Kidney (tissue), 14 donors: ENCODE measurements around the gene SUGCT. TPM values are rescaled to one million over a fixed set of nuclear protein-coding genes. Genes with fewer than 3 reads are reported as not detected.
"Not testable (repeated sequence)": the region's sequence is repeated elsewhere in the genome, so short reads cannot be mapped to it uniquely, and the experiment has no call there.

Experiments
- DNase-seq, 5 donors: peaks; one replicate each; pipeline ENCODE4 v3.0.0-alpha.2; 2013 to 2020
- FAIRE-seq: peaks from 2 replicates; lab custom pipeline; 2012; peaks lifted over from hg19 to GRCh38; lab: Jason Lieb, UNC
- H3K27ac ChIP-seq, 2 donors: one replicate each; pipeline ENCODE4 v1.7.0; 2013; ENCODE audit warnings: low read depth in 2 of 2, low read length in 2 of 2, inconsistent platforms in 1 of 2
- H3K27me3 ChIP-seq: one replicate; pipeline ENCODE4 v1.7.1; 2013; ENCODE audit warnings: low read length, inconsistent platforms; ENCODE audit not compliant: control insufficient read depth, insufficient read depth
- H3K36me3 ChIP-seq, 3 donors: one replicate each; pipeline versions ENCODE4 v1.7.0 to v1.7.1; 2013; ENCODE audit warnings: low read length in 3 of 3, control low read depth in 1 of 3, inconsistent platforms in 1 of 3; ENCODE audit not compliant: insufficient read depth in 3 of 3, control insufficient read depth in 2 of 3
- H3K4me1 ChIP-seq, 3 donors: one replicate each; pipeline versions ENCODE4 v1.7.0 to v1.7.1; 2013; ENCODE audit warnings: low read length in 3 of 3, inconsistent platforms in 1 of 3, low read depth in 1 of 3; ENCODE audit not compliant: control insufficient read depth in 2 of 3, insufficient read depth in 2 of 3
- H3K4me3 ChIP-seq, 3 donors: one replicate each; pipeline versions ENCODE4 v1.7.0 to v1.8.1; 2013; ENCODE audit warnings: low read length in 3 of 3, control low read depth in 1 of 3, inconsistent platforms in 1 of 3
- H3K9ac ChIP-seq, 3 donors: one replicate each; pipeline versions ENCODE4 v1.7.0 to v1.7.1; 2013; ENCODE audit warnings: low read length in 3 of 3, control low read depth in 1 of 3, inconsistent platforms in 1 of 3
- H3K9me3 ChIP-seq, 3 donors: one replicate each; pipeline versions ENCODE4 v1.7.0 to v1.7.1; 2013; ENCODE audit warnings: low read length in 3 of 3, control low read depth in 1 of 3, inconsistent platforms in 1 of 3; ENCODE audit not compliant: control insufficient read depth in 2 of 3, insufficient read depth in 1 of 3
- CTCF ChIP-seq: IDR thresholded peaks from 3 replicates; pipeline ENCODE4 v1.5.1; 2012; ENCODE audit warnings: mild to moderate bottlenecking, moderate library complexity, borderline replicate concordance; ENCODE audit not compliant: insufficient read depth; ENCODE audit errors: extremely low read depth
- intact Hi-C: fragments of 100-400 bp; cut with DNase I; formaldehyde crosslinking; loops from one replicate; pipeline ENCODE4 v1.11.1; 2022
- polyA plus RNA-seq: library from polyadenylated mRNA; stranded (reverse); fragments of 350-450 nt; fragmentation: Illumina TruSeq; extraction: RNeasy Lipid Tissue Mini Kit (QIAGEN cat#74804); gene quantifications from one replicate; pipeline ENCODE4 v1.2.3, GENCODE V29; 2014; ENCODE audit warnings: low read depth, low replicate concordance; ENCODE audit not compliant: insufficient read depth
- total RNA-seq: library from RNA; stranded (reverse); fragmentation: NEBNext Ultra II Directional; extraction: Animal tissue kit (Norgen Biotek cat#: 25700); gene quantifications from one replicate; pipeline ENCODE4 v1.2.1, GENCODE V29; 2021
- donor health status: control.
- donor health status: control.
- donor health status: control.
- donor health status: control.
- donor health status: control.
- donor health status: DM: yes; HTN: yes; CAD: no.
- donor health status: Normal renal cell carcinoma (clear cell type).

The SUGCT gene
- total and polyA plus RNA-seq, 2 donors from 2014 or later: 7.6 to 45.1 TPM

GRCh38 chr7:40135317-40135610 lies 459 bp downstream of the SUGCT start:
- Histone ChIP-seq H3K4me1 (peaks cover 0 to 4% (median 0%) of the 10 kb centered on the region in 3 donors), H3K27me3 (no peaks in the 10 kb centered on the region), H3K9me3 (no peaks in the 10 kb centered on the region), H3K4me3 (peak overlapping the region; percentile 40 to 91 (median 89)), H3K36me3 (no peaks in the 10 kb centered on the region), H3K27ac (peak overlapping the region; percentile 92 to 99), H3K9ac (peak overlapping the region in 2 of 3 donors; percentile 64 to 87)
- no peak for TF ChIP-seq CTCF
- no peak for FAIRE-seq
- DNase-seq: no peak
- intact Hi-C loops: no loop called here

GRCh38 chr7:40137563-40137962 lies 2.8 kb downstream of the SUGCT start:
- intact Hi-C loops: no loop called here
- no peak overlapping the region for H3K9ac ChIP-seq
- TF ChIP-seq CTCF: no peak
- no peaks in the 10 kb centered on the region for H3K27me3 ChIP-seq
- DNase-seq (no peak), FAIRE-seq (no peak)
- H3K9me3 ChIP-seq: no peaks in the 10 kb centered on the region
- H3K36me3 ChIP-seq: no peaks in the 10 kb centered on the region
- H3K4me1 ChIP-seq: no peaks in the 10 kb centered on the region
- H3K27ac ChIP-seq: no peak overlapping the region
- no peak overlapping the region for H3K4me3 ChIP-seq

GRCh38 chr7:40138973-40139372 lies 4.2 kb downstream of the SUGCT start:
- no peaks in the 10 kb centered on the region for H3K9me3 ChIP-seq
- intact Hi-C loops: no loop called here
- no peaks in the 10 kb centered on the region for H3K36me3 ChIP-seq
- H3K9ac ChIP-seq: no peak overlapping the region
- H3K27me3 ChIP-seq: no peaks in the 10 kb centered on the region
- no peak overlapping the region for H3K4me3 ChIP-seq
- DNase-seq (no peak), FAIRE-seq (no peak)
- no peak for TF ChIP-seq CTCF
- no peaks in the 10 kb centered on the region for H3K4me1 ChIP-seq
- no peak overlapping the region for H3K27ac ChIP-seq

- H3K9ac ChIP-seq, H3K4me1 ChIP-seq, H3K9me3 ChIP-seq, H3K27me3 ChIP-seq, H3K27ac ChIP-seq, FAIRE-seq, H3K36me3 ChIP-seq, intact Hi-C loops, H3K4me3 ChIP-seq, DNase-seq: not testable (repeated sequence)
These were observed 5.1 kb downstream of the SUGCT start for GRCh38 chr7:40139891-40140290.

GRCh38 chr7:40141916-40142315 lies 7.1 kb downstream of the SUGCT start:
- H3K27ac ChIP-seq, H3K36me3 ChIP-seq, H3K4me1 ChIP-seq, DNase-seq, H3K4me3 ChIP-seq, H3K27me3 ChIP-seq, H3K9me3 ChIP-seq, intact Hi-C loops, FAIRE-seq, H3K9ac ChIP-seq: not testable (repeated sequence)

GRCh38 chr7:40145596-40146130 lies 10.9 kb downstream of the SUGCT start:
- H3K4me3 ChIP-seq: peak overlapping the region in 1 of 3 donors; percentile 35
- H3K36me3 ChIP-seq, H3K4me1 ChIP-seq, H3K27me3 ChIP-seq, H3K27ac ChIP-seq, H3K9me3 ChIP-seq, H3K9ac ChIP-seq, intact Hi-C loops, DNase-seq: not testable (repeated sequence)
- peak; percentile 46 for FAIRE-seq
